NOMO-1 treated with dmso at 0.1 percent for 144 hours (cell line): ENCODE measurements around the gene IRF2BP1.

Experiments used
- DNase-seq: peaks from one replicate; lab custom pipeline; 2025; ENCODE audit not compliant: unreplicated experiment; lab: John Stamatoyannopoulos, UW

IRF2BP1 gene

DNA sequence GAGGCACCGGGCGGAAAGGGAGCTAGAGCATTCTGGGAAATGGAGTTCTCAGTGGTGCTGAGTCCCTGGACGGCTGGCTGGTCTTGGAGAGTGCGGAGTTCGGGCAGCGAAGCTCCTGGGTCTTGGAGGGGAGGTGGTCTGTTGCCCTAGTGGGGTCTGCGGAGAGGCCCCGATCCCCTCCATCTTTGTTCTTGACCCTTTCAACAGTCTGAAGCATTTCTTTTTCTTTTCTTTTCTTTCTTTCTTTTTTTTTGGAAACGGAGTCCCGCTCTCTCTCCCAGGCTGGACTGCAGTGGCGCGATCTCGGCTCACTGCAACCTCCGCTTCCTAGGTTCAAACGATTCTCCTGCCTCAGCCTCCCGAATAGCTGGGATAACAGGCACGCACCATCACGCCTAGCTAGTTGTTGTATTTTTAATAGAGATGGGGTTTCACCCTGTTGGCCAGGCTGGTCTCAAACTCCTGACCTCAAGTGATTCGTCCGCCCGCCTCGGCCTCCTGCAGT lies 22.6 kb downstream of the IRF2BP1 start:
- DNase-seq, result no peak

DNA sequence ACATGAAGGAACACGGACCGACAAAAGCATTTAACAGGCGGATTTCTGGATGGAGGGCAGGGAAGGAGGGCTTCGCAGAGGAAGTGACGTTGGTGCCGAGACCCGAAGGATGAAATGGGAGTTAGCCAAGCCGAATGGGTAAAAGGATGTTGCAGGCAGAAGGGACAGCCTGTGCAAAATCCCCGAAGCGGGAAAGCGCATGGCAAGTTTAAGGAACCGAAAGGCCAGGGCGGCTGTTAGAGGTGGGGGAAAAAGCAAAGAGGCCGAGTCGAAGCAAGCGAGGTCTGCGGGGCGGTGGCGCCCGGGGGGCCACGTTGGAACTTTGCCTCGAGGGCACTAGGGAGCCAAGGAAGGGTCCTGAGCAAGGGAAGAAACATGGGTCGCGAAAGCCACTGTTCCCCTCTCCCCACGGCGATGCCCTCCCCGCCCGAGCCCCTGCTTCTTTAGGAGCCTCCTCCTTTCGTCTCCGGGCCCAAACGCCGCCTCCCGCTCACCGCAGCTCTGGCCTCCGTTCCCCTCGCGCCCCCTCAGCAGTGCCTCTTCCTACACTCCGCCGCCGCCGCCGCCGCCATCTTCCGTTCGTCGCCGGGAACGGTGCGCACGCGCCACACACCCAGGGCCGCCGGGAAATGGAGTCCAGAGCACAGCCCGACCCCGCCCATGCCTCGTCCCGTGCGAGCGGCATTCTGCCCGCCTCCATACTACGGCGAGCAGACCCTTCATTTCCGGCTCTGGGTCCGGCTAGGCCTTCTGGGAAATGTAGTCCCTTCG lies 23.2 kb downstream of the IRF2BP1 start, which contains the start of gene SYMPK:
Gene SYMPK (minus strand): TSS at position 584 of the 771 bp plus-strand sequence. CDS start 8,652 bp downstream, outside the sequence.
- peak; percentile 98 for DNase-seq

GRCh38 chr19:45862271-45862563 lies 23.7 kb downstream of the IRF2BP1 start:
- DNase-seq, result no peak

GRCh38 chr19:45860359-45861259 lies 25.3 kb downstream of the IRF2BP1 start:
- no peak for DNase-seq

GRCh38 chr19:45854167-45854778 lies 31.7 kb downstream of the IRF2BP1 start:
- DNase-seq, result no peak

- no peak for DNase-seq
Measured at GRCh38 chr19:45852983-45853382, 33.0 kb downstream of the IRF2BP1 start.

DNA sequence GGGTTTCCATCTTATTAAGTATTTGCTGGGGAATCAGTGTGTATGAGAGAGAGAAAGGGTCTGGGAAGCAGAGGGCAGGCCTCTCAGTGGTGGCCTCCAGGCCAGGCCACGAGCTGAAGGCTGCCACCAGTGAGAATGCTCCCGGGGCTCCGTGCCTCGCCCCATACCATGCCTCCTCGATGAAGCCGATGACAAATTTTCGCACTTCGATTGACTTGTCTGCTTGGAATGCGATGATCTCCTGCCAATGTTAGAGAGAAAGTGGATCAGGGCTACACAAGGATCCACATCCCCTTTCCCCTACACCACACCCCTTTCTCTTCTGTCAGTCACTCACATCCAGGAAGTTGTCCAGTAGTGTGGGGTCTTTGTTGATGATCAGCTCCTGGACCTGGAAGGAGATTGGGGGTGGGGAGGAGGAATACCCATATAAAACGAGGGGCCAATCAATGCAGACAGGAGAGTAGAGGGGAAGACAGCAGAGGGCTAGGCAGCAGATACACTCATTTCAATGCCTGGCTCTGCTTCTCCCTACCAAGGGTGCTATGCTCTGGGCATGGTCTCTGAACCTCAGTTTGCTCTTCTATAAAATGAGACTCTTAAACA lies 33.7 kb downstream of the IRF2BP1 start:
- DNase-seq, result no peak

GRCh38 chr19:45848922-45849321 lies 37.0 kb downstream of the IRF2BP1 start:
- no peak for DNase-seq

GRCh38 chr19:45847663-45848062 lies 38.3 kb downstream of the IRF2BP1 start:
- no peak for DNase-seq

- no peak for DNase-seq
Measured at GRCh38 chr19:45842198-45842597, 43.7 kb downstream of the IRF2BP1 start.

DNA sequence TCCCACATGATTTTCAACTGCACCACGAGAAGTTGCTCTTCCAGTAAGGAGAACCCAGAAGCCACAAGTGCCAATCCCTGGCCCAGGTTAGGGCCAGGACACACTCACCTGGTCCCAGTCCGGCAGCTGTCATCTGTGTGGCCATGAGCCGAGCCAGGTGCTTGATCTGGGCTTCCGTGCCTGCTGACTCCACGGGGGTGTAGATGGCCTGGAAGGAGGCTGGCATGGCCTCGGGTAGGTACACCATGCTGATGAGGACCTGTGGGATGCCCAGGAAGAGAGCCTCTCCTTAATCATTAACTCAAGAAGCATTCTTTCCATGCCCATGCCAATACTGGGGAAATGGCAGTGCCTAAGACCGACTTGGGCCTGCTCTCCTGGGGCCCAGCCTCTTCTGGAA lies 51.0 kb downstream of the IRF2BP1 start:
- no peak for DNase-seq
